Calu3 (cell line): ENCODE data around the gene PPP2R2B. TPM values are rescaled to one million over a fixed set of nuclear protein-coding genes. Genes with fewer than 3 reads are reported as not detected.

Experiments
- BruUV-seq: library from RNA; stranded (reverse); fragments of 400-500 nt; replicated peaks from 2 replicates; lab custom pipeline; 2021; lab: Mats Ljungman, UMichigan
- CTCF ChIA-PET: fragments of 300-600 bp; sonication (Branson Sonifier 250); formaldehyde crosslinking; loops from one replicate; lab custom pipeline; 2022; ENCODE audit warnings: antibody characterized with exemption; lab: Charles Lee
- DNase-seq: peaks from one replicate; pipeline ENCODE4 v3.0.0; 2022
- H3K27ac Mint-ChIP-seq: one replicate; pipeline ENCODE4 v1.8.0; 2022; ENCODE audit warnings: mixed read lengths; ENCODE audit not compliant: unreplicated experiment
- H3K27me3 Mint-ChIP-seq: one replicate; pipeline ENCODE4 v1.8.0; 2022; ENCODE audit warnings: mixed read lengths; ENCODE audit not compliant: unreplicated experiment
- H3K36me3 Mint-ChIP-seq: one replicate; pipeline ENCODE4 v1.8.0; 2022; ENCODE audit warnings: mild to moderate bottlenecking, moderate library complexity, mixed read lengths; ENCODE audit not compliant: insufficient read depth, unreplicated experiment
- H3K4me1 Mint-ChIP-seq: one replicate; pipeline ENCODE4 v1.8.0; 2022; ENCODE audit warnings: mild to moderate bottlenecking, low read depth, mixed read lengths; ENCODE audit not compliant: unreplicated experiment
- H3K4me3 Mint-ChIP-seq: one replicate; pipeline ENCODE4 v1.8.0; 2022; ENCODE audit warnings: mild to moderate bottlenecking, low read depth, moderate library complexity, mixed read lengths; ENCODE audit not compliant: unreplicated experiment
- H3K9me3 Mint-ChIP-seq: one replicate; pipeline ENCODE4 v1.8.0; 2022; ENCODE audit warnings: low read depth, mixed read lengths; ENCODE audit not compliant: unreplicated experiment
- intact Hi-C: fragments of 100-400 bp; cut with micrococcal nuclease; formaldehyde crosslinking; loops from one replicate; pipeline ENCODE4 v1.10.0; 2022; ENCODE audit not compliant: unreplicated experiment
- total RNA-seq: library from RNA; stranded (reverse); gene quantifications from 2 replicates; pipeline ENCODE4 v1.2.3, GENCODE V29; 2022
- TF ChIP-seq, protein P1 (sequence below): fragments of 200-600 bp; IDR thresholded peaks from one replicate; pipeline ENCODE4 v1.8.0; 2022; ENCODE audit warnings: antibody characterized with exemption; ENCODE audit not compliant: unreplicated experiment

PPP2R2B gene
- total RNA-seq, 1 experiment from 2014 or later = not detected

DNA sequence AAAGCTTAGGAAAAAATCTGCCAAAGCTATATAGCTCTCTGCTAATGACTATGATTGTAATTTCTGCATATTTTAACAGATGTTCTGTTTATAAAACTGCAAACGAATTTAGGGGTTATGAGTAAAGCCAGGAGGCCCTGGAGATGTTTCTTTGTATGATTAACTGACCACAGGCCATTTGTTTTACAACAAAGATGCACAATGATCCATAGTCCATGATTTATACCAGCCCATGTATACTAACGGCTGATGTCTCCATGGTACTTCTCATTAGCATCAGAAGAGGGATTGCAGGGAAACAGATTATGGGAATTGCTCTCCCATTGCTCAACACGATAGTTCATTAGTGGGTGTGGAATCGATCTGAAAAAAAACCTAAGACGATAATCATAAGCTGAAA lies 78.9 kb downstream of the PPP2R2B start:
- CTCF ChIA-PET = no interaction called here
- Mint-ChIP-seq H3K4me1 (no peaks in the 10 kb centered on the region), H3K9me3 (no peaks in the 10 kb centered on the region), H3K27ac (no peak overlapping the region), H3K36me3 (no peaks in the 10 kb centered on the region), H3K27me3 (peaks cover 66% of the 10 kb centered on the region), H3K4me3 (no peak overlapping the region)
- BruUV-seq = no TSS peak
- intact Hi-C loops = no loop called here
- TF ChIP-seq, protein P1, sequence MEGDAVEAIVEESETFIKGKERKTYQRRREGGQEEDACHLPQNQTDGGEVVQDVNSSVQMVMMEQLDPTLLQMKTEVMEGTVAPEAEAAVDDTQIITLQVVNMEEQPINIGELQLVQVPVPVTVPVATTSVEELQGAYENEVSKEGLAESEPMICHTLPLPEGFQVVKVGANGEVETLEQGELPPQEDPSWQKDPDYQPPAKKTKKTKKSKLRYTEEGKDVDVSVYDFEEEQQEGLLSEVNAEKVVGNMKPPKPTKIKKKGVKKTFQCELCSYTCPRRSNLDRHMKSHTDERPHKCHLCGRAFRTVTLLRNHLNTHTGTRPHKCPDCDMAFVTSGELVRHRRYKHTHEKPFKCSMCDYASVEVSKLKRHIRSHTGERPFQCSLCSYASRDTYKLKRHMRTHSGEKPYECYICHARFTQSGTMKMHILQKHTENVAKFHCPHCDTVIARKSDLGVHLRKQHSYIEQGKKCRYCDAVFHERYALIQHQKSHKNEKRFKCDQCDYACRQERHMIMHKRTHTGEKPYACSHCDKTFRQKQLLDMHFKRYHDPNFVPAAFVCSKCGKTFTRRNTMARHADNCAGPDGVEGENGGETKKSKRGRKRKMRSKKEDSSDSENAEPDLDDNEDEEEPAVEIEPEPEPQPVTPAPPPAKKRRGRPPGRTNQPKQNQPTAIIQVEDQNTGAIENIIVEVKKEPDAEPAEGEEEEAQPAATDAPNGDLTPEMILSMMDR = no peak
- DNase-seq = no peak

DNA sequence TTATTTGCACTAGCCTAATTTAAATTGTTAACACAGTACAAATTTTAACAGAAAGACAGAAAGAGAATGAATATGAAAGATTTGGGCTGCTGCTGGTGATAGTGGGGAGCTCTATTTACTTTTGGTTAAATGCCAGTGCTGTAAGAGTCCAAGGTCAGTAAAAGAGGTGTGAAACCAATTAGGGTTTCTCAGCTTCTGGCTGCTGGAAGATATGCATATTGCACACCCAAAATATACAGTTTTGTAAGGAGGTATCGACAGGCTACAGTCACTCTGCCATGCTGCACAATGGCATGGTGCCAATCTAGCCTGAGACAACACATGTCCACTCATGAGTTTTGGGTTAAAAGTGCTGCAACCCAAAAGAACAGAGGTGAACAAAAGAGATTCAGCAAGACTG lies 79.3 kb downstream of the PPP2R2B start:
- DNase-seq = no peak
- TF ChIP-seq, protein P1 = no peak
- BruUV-seq = no TSS peak
- Mint-ChIP-seq H3K9me3 (no peaks in the 10 kb centered on the region), H3K4me3 (no peak overlapping the region), H3K36me3 (no peaks in the 10 kb centered on the region), H3K4me1 (no peaks in the 10 kb centered on the region), H3K27me3 (peaks cover 62% of the 10 kb centered on the region), H3K27ac (no peak overlapping the region)
- CTCF ChIA-PET = no interaction called here
- intact Hi-C loops = no loop called here

DNA sequence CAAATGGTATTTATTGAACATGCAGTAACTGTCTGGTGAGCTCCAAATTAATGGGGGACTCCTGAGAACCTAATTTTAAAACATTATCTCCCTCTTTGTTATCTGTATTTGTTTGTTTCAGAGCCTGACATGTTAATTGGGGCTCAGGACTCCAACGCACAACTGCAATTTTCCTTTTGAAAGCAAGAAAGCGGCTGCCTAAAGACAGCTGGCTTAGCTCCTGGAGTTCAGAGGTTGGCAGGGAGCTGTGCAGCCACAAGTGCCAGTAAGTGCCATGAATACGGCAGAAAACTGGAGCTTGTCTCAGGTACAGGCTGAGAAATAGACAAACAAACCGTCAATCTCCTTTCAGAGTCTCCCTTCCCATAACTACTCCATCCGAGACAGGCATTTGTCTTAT lies 80.9 kb downstream of the PPP2R2B start:
- intact Hi-C loops = no loop called here
- H3K36me3 Mint-ChIP-seq = no peaks in the 10 kb centered on the region
- DNase-seq = no peak
- H3K27ac Mint-ChIP-seq = no peak overlapping the region
- H3K27me3 Mint-ChIP-seq = peaks cover 62% of the 10 kb centered on the region
- no TSS peak for BruUV-seq
- H3K4me1 Mint-ChIP-seq = no peaks in the 10 kb centered on the region
- TF ChIP-seq, protein P1 = no peak
- no peak overlapping the region for H3K4me3 Mint-ChIP-seq
- CTCF ChIA-PET = no interaction called here
- H3K9me3 Mint-ChIP-seq = no peaks in the 10 kb centered on the region

DNA sequence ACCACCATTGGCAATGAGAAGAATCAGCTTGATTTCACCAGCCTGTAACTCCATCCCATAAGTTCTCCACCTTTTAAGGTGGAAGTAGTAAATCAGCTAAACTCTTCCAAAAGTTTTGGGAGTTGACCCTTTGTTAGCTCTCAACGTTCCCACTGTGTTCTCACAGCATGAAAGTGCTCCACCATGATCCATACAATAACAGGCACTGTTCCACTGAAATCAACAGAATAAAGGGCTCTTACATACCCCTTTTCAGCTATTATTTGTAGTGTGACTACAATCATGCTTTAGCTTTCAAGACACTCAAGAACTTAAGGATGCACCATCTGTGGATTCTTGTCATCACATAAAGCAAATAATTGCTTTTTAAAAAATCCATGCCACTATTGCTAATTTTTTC lies 81.6 kb downstream of the PPP2R2B start:
- Mint-ChIP-seq H3K4me1 (no peaks in the 10 kb centered on the region), H3K36me3 (no peaks in the 10 kb centered on the region), H3K9me3 (no peaks in the 10 kb centered on the region), H3K27me3 (peaks cover 62% of the 10 kb centered on the region), H3K27ac (no peak overlapping the region), H3K4me3 (no peak overlapping the region)
- CTCF ChIA-PET = interaction anchor here (0.6 kb wide), 1 partner anchor 468 kb away, joined by 6 read pairs; no protein-coding TSS in a partner anchor
- no peak for DNase-seq
- TF ChIP-seq, protein P1 = no peak
- intact Hi-C loops = no loop called here
- no TSS peak for BruUV-seq
